ENCODE measurements around the gene CEP112. TPM values are rescaled to one million over a fixed set of nuclear protein-coding genes. Genes with fewer than 3 reads are reported as not detected.

The CEP112 gene
- total and polyA plus RNA-seq, 2 of the 8 experiments (the other 6 are each of a cell fraction or from before 2014, with no cell fraction given): 0.62 to 3.1 TPM

DNA sequence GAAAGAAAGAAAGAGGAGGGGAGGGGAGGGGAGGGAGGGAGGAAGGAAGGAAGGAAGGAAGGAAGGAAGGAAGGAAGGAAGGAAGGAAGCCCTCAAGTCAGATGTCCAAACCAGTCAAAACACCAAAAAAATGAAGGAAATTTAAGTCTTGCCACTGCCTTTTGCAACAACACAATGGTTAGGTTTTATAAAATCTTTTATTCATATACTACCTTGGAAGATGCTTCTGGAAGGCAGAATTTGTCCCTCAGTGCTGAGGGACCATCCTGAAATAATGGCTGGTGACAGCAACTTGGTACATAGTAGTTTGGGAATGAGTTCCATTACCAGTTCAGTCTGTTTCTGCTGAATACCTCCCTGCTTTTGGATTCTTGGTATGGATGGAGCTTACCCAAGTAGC, 29.4 kb upstream of the CEP112 start:
- FAIRE-seq: no peak
- no peak overlapping the region for H4K91ac ChIP-seq (replicated peaks; ENCODE audit: insufficient read length, low read length)
- no peak overlapping the region for H2BK5ac ChIP-seq (ENCODE audit: low read depth, low read length)
- H3K79me2 ChIP-seq (ENCODE audit: control insufficient read depth in 1 of 2, insufficient read depth in 2 of 2, low read length in 2 of 2): no peaks in the 10 kb centered on the region
- no peak overlapping the region for H3K4me2 ChIP-seq (ENCODE audit: insufficient read depth in 1 of 2, low read depth in 2 of 2, low read length in 2 of 2)
- TF ChIP-seq EGR1 (IDR thresholded peaks at IDR 0.05; ENCODE audit: borderline replicate concordance, low read depth, low read length) (no peak), GABPA (IDR thresholded peaks at IDR 0.05; ENCODE audit: borderline replicate concordance, insufficient read depth, low read length) (no peak), KDM1A (IDR thresholded peaks at IDR 0.05; ENCODE audit: borderline replicate concordance, low read length) (no peak), RFX5 (IDR thresholded peaks at IDR 0.05; ENCODE audit: borderline replicate concordance, low read depth, low read length) (no peak), RBBP5 (IDR thresholded peaks at IDR 0.05; ENCODE audit: borderline replicate concordance, low read depth, low read length) (no peak), NANOG (IDR thresholded peaks at IDR 0.05; ENCODE audit: insufficient read depth, low read depth, low read length, poor library complexity, severe bottlenecking) (no peak), CREB1 (IDR thresholded peaks at IDR 0.05) (no peak), BACH1 (IDR thresholded peaks at IDR 0.05; ENCODE audit: low read length) (no peak)
- H3K27ac ChIP-seq (ENCODE audit: low read depth, low read length): no peak overlapping the region
- H2BK20ac ChIP-seq (ENCODE audit: low read length): no peak overlapping the region
- no peak overlapping the region for H3K4ac ChIP-seq (replicated peaks; ENCODE audit: insufficient read length, low read depth, low read length)
- no peak overlapping the region for H2BK15ac ChIP-seq (ENCODE audit: low read length)
- CTCF ChIA-PET (ENCODE audit: partially characterized antibody): no interaction called here
- no peaks in the 10 kb centered on the region for H3K79me1 ChIP-seq (ENCODE audit: low read depth, low read length)
- no peak for DNase-seq (ENCODE audit: low read depth in 1 of 2, low spot score in 2 of 2)
- no peaks in the 10 kb centered on the region for H4K20me1 ChIP-seq (replicated peaks in 1 of 2; ENCODE audit: control insufficient read depth in 1 of 2, insufficient read depth in 2 of 2, low read length in 2 of 2)
- no peak overlapping the region for H2AFZ ChIP-seq (ENCODE audit: low read length)
- no peak overlapping the region for H2AK5ac ChIP-seq (ENCODE audit: low read depth, low read length)
- no peak overlapping the region for H3K56ac ChIP-seq (replicated peaks; ENCODE audit: insufficient read length, low read depth, low read length)
- H2BK12ac ChIP-seq (ENCODE audit: low read depth, low read length): no peak overlapping the region
- H3K14ac ChIP-seq (ENCODE audit: insufficient read length): no peak overlapping the region
- no peak overlapping the region for H3K4me3 ChIP-seq (ENCODE audit: extremely low read depth in 1 of 4, insufficient read depth in 2 of 4, low read depth in 3 of 4, low read length in 4 of 4)
- no peak overlapping the region for H3K9ac ChIP-seq (replicated peaks in 1 of 4; ENCODE audit: extremely low read depth in 1 of 4, low read depth in 3 of 4, low read length in 3 of 4)
- H2BK120ac ChIP-seq (replicated peaks; ENCODE audit: low read depth, low read length): no peak overlapping the region
- no peaks in the 10 kb centered on the region for H3K9me3 ChIP-seq (ENCODE audit: insufficient read depth in 2 of 2, low read depth in 1 of 2, low read length in 1 of 2)
- H3K18ac ChIP-seq (ENCODE audit: extremely low read depth, low read length): no peak overlapping the region
- H3K36me3 ChIP-seq (ENCODE audit: control insufficient read depth in 2 of 4, insufficient read depth in 4 of 4, low read length in 3 of 4): no peaks in the 10 kb centered on the region
- POLR2A ChIA-PET (ENCODE audit: partially characterized antibody): no interaction called here
- no peaks in the 10 kb centered on the region for H3K23me2 ChIP-seq (ENCODE audit: low read depth, low read length)
- H4K5ac ChIP-seq (ENCODE audit: insufficient read length, low read depth, low read length): no peak overlapping the region
- H3K27me3 ChIP-seq (replicated peaks in 1 of 4; ENCODE audit: control insufficient read depth in 3 of 4, extremely low read depth in 1 of 4, insufficient read depth in 3 of 4, low read length in 3 of 4): no peaks in the 10 kb centered on the region
- H4K8ac ChIP-seq (ENCODE audit: extremely low read depth, insufficient read depth, low read length): no peak overlapping the region
- no peaks in the 10 kb centered on the region for H3K4me1 ChIP-seq (replicated peaks in 1 of 4; ENCODE audit: control insufficient read depth in 3 of 4, insufficient read depth in 4 of 4, low read length in 3 of 4)
- H3K23ac ChIP-seq (ENCODE audit: insufficient read length): no peak overlapping the region

Measured in H1 (cell line).